ENCODE data around the gene ACTA1.

The ACTA1 gene

GRCh38 chr1:229456016-229456415, 22.1 kb upstream of the ACTA1 start:
- TF ChIP-seq CTCF (conservative IDR thresholded peaks at IDR 0.05; ENCODE audit: low read length) = no peak

GRCh38 chr1:229454056-229454455, 20.2 kb upstream of the ACTA1 start:
- no peak for DNase-seq (ENCODE audit: low read depth)
- H3K4me3 ChIP-seq (ENCODE audit: low read length) = no peak overlapping the region
- no peak for TF ChIP-seq CTCF (conservative IDR thresholded peaks at IDR 0.05; ENCODE audit: low read length)

More at GRCh38 chr1:229456016-229456415, 22.1 kb upstream of the ACTA1 start:
- H3K4me3 ChIP-seq (ENCODE audit: low read length) = no peak overlapping the region
- no peak for DNase-seq (ENCODE audit: low read depth)

GRCh38 chr1:229452956-229453801, 19.3 kb upstream of the ACTA1 start:
- H3K4me3 ChIP-seq (ENCODE audit: low read length) = no peak overlapping the region
- DNase-seq (ENCODE audit: low read depth) = peak; percentile 43
- TF ChIP-seq CTCF (conservative IDR thresholded peaks at IDR 0.05; ENCODE audit: low read length) = peak; percentile 57

GRCh38 chr1:229448845-229449244, 15.0 kb upstream of the ACTA1 start:
- no peak for TF ChIP-seq CTCF (conservative IDR thresholded peaks at IDR 0.05; ENCODE audit: low read length)
- no peak overlapping the region for H3K4me3 ChIP-seq (ENCODE audit: low read length)
- DNase-seq (ENCODE audit: low read depth) = no peak

GRCh38 chr1:229448354-229448753, 14.5 kb upstream of the ACTA1 start:
- no peak for DNase-seq (ENCODE audit: low read depth)
- no peak overlapping the region for H3K4me3 ChIP-seq (ENCODE audit: low read length)
- no peak for TF ChIP-seq CTCF (conservative IDR thresholded peaks at IDR 0.05; ENCODE audit: low read length)

- DNase-seq (ENCODE audit: low read depth) = no peak
- H3K4me3 ChIP-seq (ENCODE audit: low read length) = no peak overlapping the region
- TF ChIP-seq CTCF (conservative IDR thresholded peaks at IDR 0.05; ENCODE audit: low read length) = no peak
These were observed 13.9 kb upstream of the ACTA1 start for GRCh38 chr1:229447809-229448252.

GRCh38 chr1:229445828-229446227, 11.9 kb upstream of the ACTA1 start:
- no peak for DNase-seq (ENCODE audit: low read depth)
- no peak overlapping the region for H3K4me3 ChIP-seq (ENCODE audit: low read length)
- TF ChIP-seq CTCF (conservative IDR thresholded peaks at IDR 0.05; ENCODE audit: low read length) = no peak
